BE2C (cell line): ENCODE results near the gene PPRC1.

Source experiments
- DNase-seq: peaks from one replicate; pipeline ENCODE4 v3.0.0-alpha.2; 2020
- H3K27me3 ChIP-seq: fragments of 250-450 bp; sonication (Bioruptor Pico); 2 replicates; pipeline ENCODE4 v1.5.1; 2020; ENCODE audit warnings: mild to moderate bottlenecking
- H3K36me3 ChIP-seq: fragments of 250-450 bp; sonication (Bioruptor Pico); 2 replicates; pipeline ENCODE4 v1.5.1; 2020; ENCODE audit warnings: mild to moderate bottlenecking
- H3K4me1 ChIP-seq: fragments of 250-450 bp; sonication (Bioruptor Pico); 2 replicates; pipeline ENCODE4 v1.5.1; 2020
- H3K4me3 ChIP-seq: 2 replicates; pipeline ENCODE4 v1.5.1; 2011; ENCODE audit warnings: low read depth, low read length
- H3K9me3 ChIP-seq: fragments of 250-450 bp; sonication (Bioruptor Pico); 2 replicates; pipeline ENCODE4 v1.5.1; 2020
- TF ChIP-seq, protein P1 (sequence below): IDR thresholded peaks from 2 replicates; pipeline ENCODE4 v1.5.1; 2012; ENCODE audit warnings: mild to moderate bottlenecking, low read depth, low read length

PPRC1 gene

DNA sequence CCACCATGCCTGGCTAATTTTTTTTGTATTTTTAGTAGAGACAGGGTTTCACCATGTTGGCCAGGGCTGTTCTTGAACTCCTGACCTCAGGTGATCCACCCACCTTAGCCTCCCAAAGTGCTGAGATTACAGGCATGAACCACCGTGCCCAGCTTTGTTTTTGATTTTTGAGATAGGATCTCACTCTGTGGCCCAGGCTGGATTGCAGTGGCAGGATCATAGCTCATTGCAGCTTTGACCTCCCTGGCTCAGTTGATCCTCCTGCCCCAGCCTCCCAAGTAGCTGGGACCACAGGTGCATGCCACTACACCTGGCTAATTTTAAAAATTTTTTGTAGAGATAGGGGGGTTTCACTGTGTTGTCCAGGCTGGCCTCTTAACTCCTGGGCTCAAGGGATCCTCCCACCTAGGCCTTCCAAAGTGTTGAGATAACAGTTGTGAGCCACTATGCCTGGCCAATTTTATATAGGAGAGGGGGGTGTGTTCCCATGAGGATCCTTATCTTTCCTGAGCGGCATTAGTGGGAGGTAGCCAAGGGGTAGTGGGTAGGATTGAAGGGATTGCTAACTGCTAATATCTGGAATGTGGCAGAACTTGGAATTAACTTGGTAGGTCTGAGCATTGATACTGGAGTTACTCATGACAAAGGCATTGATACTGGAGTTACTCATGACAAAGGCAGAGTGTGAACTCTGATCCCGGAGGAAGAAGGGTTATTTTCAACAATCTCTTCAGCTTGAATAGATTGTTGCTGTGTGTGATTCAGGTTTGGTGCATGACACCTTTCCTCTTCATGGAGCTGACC, 18.3 kb downstream of the PPRC1 start:
- Histone ChIP-seq H3K36me3 (peaks cover 82% of the 10 kb centered on the region), H3K4me1 (peaks cover 9% of the 10 kb centered on the region), H3K4me3 (peak overlapping the region; percentile 99), H3K9me3 (no peaks in the 10 kb centered on the region), H3K27me3 (no peaks in the 10 kb centered on the region)
- no peak for DNase-seq
- TF ChIP-seq, protein P1, sequence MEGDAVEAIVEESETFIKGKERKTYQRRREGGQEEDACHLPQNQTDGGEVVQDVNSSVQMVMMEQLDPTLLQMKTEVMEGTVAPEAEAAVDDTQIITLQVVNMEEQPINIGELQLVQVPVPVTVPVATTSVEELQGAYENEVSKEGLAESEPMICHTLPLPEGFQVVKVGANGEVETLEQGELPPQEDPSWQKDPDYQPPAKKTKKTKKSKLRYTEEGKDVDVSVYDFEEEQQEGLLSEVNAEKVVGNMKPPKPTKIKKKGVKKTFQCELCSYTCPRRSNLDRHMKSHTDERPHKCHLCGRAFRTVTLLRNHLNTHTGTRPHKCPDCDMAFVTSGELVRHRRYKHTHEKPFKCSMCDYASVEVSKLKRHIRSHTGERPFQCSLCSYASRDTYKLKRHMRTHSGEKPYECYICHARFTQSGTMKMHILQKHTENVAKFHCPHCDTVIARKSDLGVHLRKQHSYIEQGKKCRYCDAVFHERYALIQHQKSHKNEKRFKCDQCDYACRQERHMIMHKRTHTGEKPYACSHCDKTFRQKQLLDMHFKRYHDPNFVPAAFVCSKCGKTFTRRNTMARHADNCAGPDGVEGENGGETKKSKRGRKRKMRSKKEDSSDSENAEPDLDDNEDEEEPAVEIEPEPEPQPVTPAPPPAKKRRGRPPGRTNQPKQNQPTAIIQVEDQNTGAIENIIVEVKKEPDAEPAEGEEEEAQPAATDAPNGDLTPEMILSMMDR, result no peak

- peak within 1 kb of the TSS; percentile 99 for H3K4me3 ChIP-seq
- H3K36me3 ChIP-seq, result peaks cover 82% of the 10 kb centered on the region
- no peaks in the 10 kb centered on the region for H3K27me3 ChIP-seq
- no peaks in the 10 kb centered on the region for H3K9me3 ChIP-seq
- DNase-seq, result peak; percentile 97
- TF ChIP-seq, protein P1, result no peak
- peaks cover 9% of the 10 kb centered on the region for H3K4me1 ChIP-seq
Observed at GRCh38 chr10:102151774-102152544, 19.1 kb downstream of the PPRC1 start, which contains the start of gene NOLC1. TSS of gene NOLC1 (plus strand) at chr10:102152389. CDS start at chr10:102152411, 22 bp downstream.

GRCh38 chr10:102152545-102152890, 19.7 kb downstream of the PPRC1 start:
- peak; percentile 36 for DNase-seq
- TF ChIP-seq, protein P1, result no peak
- peak overlapping the region; percentile 99 for H3K4me3 ChIP-seq
- no peaks in the 10 kb centered on the region for H3K9me3 ChIP-seq
- H3K36me3 ChIP-seq, result peaks cover 82% of the 10 kb centered on the region
- peaks cover 9% of the 10 kb centered on the region for H3K4me1 ChIP-seq
- H3K27me3 ChIP-seq, result no peaks in the 10 kb centered on the region

- Histone ChIP-seq H3K4me1 (peaks cover 9% of the 10 kb centered on the region), H3K9me3 (no peaks in the 10 kb centered on the region), H3K4me3 (peak overlapping the region; percentile 99), H3K36me3 (peaks cover 82% of the 10 kb centered on the region), H3K27me3 (no peaks in the 10 kb centered on the region)
- DNase-seq, result no peak
- TF ChIP-seq, protein P1, result no peak
Observed at GRCh38 chr10:102153093-102153620, 20.3 kb downstream of the PPRC1 start.

GRCh38 chr10:102154466-102155116, 21.8 kb downstream of the PPRC1 start:
- Histone ChIP-seq H3K4me3 (no peak overlapping the region), H3K27me3 (no peaks in the 10 kb centered on the region), H3K9me3 (no peaks in the 10 kb centered on the region), H3K36me3 (peaks cover 82% of the 10 kb centered on the region), H3K4me1 (peaks cover 9% of the 10 kb centered on the region)
- no peak for DNase-seq
- TF ChIP-seq, protein P1, result no peak
